Cardiac fibroblast (primary cell): ENCODE data around the gene TRPM7.

ENCODE experiments used
- DNase-seq, 2 donors: peaks; one replicate each; pipeline versions ENCODE4 v3.0.0 to v3.0.0-alpha.2; 2010; ENCODE audit warnings: low read depth in 2 of 2
- H3K4me3 ChIP-seq, 2 donors: replicated peaks in 1 of 2; 1 replicate in 1 of 2; 2 replicates in 1 of 2; pipeline ENCODE4 v1.5.1; 2011; ENCODE audit warnings: low read depth in 2 of 2, low read length in 2 of 2, mild to moderate bottlenecking in 2 of 2, moderate library complexity in 1 of 2
- TF ChIP-seq, protein P1 (sequence below): IDR thresholded peaks from one replicate; pipeline ENCODE4 v1.5.1; 2011; ENCODE audit warnings: low read depth, mild to moderate bottlenecking, low read length, inconsistent platforms

The TRPM7 gene, protein sequence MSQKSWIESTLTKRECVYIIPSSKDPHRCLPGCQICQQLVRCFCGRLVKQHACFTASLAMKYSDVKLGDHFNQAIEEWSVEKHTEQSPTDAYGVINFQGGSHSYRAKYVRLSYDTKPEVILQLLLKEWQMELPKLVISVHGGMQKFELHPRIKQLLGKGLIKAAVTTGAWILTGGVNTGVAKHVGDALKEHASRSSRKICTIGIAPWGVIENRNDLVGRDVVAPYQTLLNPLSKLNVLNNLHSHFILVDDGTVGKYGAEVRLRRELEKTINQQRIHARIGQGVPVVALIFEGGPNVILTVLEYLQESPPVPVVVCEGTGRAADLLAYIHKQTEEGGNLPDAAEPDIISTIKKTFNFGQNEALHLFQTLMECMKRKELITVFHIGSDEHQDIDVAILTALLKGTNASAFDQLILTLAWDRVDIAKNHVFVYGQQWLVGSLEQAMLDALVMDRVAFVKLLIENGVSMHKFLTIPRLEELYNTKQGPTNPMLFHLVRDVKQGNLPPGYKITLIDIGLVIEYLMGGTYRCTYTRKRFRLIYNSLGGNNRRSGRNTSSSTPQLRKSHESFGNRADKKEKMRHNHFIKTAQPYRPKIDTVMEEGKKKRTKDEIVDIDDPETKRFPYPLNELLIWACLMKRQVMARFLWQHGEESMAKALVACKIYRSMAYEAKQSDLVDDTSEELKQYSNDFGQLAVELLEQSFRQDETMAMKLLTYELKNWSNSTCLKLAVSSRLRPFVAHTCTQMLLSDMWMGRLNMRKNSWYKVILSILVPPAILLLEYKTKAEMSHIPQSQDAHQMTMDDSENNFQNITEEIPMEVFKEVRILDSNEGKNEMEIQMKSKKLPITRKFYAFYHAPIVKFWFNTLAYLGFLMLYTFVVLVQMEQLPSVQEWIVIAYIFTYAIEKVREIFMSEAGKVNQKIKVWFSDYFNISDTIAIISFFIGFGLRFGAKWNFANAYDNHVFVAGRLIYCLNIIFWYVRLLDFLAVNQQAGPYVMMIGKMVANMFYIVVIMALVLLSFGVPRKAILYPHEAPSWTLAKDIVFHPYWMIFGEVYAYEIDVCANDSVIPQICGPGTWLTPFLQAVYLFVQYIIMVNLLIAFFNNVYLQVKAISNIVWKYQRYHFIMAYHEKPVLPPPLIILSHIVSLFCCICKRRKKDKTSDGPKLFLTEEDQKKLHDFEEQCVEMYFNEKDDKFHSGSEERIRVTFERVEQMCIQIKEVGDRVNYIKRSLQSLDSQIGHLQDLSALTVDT (N-terminal part only)

DNA sequence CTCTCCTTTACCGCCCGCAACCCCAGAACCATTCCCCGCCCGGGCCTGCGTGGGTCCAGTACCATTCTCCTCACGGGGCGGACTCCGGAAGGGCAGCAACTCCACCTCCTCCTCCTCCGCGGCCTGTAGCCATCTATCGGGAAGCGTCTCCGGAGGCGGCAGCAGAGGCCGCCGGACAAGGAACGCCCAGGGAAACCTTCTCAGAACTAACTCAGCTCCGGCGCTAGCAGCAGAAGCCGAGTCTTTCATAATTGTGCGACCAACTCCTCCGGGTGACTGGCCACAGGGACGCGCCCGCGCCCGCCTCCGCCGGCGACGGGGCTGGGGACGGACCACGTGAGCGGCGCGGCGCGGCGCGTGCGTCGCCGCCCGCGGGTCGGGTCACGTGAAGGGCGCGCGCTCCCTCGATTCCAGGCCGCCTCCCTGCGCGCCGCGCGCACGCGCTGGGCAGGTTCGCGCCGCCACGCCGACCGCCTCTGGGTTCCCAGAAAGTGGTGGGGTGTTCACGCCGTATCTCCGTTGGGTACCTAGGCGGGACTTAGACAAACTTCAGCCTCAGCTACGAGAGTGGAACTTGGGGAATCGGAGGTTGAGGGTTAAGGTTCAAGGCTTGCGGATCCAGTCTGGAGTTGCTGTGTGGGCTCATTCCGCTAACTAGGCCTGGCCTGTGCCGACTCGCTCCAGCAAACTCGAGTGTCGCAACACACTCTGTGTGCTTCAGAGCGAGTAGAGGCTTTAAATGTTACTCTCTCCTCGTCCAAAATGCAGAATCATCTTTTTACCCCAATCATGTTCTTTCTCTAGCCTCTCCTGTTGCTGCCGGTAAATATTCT is at the start of gene TRPM7:
TRPM7 (minus strand) TSS at position 329 of the 833 bp plus-strand sequence; CDS start at position 65, 264 bp downstream.
- H3K4me3 ChIP-seq: peak within 1 kb of the TSS; percentile 77 to 91
- peak; percentile 87 for DNase-seq
- TF ChIP-seq, protein P1, sequence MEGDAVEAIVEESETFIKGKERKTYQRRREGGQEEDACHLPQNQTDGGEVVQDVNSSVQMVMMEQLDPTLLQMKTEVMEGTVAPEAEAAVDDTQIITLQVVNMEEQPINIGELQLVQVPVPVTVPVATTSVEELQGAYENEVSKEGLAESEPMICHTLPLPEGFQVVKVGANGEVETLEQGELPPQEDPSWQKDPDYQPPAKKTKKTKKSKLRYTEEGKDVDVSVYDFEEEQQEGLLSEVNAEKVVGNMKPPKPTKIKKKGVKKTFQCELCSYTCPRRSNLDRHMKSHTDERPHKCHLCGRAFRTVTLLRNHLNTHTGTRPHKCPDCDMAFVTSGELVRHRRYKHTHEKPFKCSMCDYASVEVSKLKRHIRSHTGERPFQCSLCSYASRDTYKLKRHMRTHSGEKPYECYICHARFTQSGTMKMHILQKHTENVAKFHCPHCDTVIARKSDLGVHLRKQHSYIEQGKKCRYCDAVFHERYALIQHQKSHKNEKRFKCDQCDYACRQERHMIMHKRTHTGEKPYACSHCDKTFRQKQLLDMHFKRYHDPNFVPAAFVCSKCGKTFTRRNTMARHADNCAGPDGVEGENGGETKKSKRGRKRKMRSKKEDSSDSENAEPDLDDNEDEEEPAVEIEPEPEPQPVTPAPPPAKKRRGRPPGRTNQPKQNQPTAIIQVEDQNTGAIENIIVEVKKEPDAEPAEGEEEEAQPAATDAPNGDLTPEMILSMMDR: peak; percentile 15

DNA sequence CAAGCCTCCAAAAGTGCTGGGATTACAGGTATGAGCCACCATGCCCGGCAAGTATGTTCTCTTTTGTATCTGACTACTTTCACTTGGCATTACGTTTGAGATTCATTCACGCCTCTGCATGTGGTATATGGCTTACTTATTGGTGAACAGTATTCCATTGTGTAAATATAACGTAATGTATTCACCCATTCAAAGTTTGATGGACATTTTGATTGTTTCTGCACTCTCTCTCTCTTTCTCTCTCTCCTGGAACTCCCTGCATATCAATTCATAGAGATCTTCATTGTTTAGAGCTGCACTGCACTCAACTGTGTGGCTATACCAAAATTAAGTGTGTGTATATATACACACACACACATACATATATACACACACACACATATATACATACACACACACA is 48.6 kb upstream of the TRPM7 start:
- no peak overlapping the region for H3K4me3 ChIP-seq
- DNase-seq: no peak
- TF ChIP-seq, protein P1: no peak

DNA sequence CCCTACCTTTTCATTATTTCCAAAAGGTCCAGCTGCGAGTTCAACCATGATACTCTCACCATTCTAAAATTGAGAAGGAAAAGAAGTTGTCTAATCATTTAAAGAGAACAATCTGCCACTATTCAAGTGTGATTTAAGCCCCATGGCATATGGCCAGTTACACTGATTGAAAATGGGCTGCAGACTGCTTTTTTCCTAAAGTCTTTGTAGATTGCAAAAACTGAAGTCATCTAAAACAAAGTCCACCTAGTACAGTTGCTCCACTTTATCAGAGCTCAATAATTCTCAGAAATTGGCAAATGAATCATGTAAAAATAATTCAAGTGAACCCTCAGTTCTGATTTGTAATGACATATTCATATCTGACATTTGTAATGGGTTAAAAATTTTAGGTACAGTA is 39.7 kb upstream of the TRPM7 start:
- DNase-seq: no peak
- TF ChIP-seq, protein P1: no peak
- H3K4me3 ChIP-seq: no peak overlapping the region

DNA sequence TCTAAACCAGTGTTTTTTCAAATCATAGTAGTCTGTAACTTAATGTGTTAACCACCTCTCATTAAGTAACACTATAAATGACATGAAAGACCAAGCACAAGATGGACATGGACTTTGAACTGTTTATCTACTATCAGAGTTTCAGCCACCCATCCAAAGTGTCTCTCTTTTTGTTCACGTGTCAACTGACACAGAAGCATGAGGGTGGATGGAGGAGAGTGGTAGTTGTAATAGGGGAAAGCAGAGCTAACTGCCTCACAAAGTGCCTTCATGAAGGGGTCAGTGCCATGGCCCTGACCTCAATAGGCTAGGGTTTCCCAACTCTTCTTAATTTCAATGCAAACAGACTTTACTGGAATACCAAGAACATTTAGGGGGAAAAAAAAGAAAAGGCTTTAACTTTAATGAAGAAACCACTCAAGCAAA is 32.1 kb upstream of the TRPM7 start:
- H3K4me3 ChIP-seq: no peak overlapping the region
- TF ChIP-seq, protein P1: no peak
- DNase-seq: no peak

DNA sequence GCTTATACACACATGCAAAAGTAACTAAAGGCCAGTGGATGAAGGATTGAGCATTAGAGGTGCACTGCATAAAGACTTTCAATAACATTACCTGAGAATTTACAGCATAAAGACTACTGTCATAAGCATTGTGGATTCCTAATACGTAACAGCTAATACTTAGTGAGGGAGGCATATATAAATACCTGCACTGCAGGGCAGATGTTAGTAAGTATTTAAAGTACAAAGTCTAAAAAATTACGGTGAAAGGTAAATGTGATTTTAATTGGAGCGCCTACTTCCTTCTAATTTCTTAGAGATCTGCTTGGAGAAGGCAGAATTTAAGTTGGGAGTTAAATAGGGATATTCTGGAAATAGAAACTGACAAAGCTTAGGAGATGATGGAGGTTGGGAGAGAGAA is 25.4 kb upstream of the TRPM7 start:
- no peak for DNase-seq
- no peak overlapping the region for H3K4me3 ChIP-seq
- TF ChIP-seq, protein P1: no peak
